GM18505 (cell line): ENCODE data around the gene USP17L27.
"Not testable (repeated sequence)": the region's sequence is repeated elsewhere in the genome, so short reads cannot be mapped to it uniquely, and the experiment has no call there.

Experiments
- ATAC-seq: cut with Tn5 transposase; IDR thresholded peaks from one replicate; pipeline ENCODE4 v1.9.1; 2021; ENCODE audit not compliant: unreplicated experiment
- POLR2A ChIP-seq: IDR thresholded peaks from 4 replicates; pipeline ENCODE4 v1.6.1; 2011; ENCODE audit warnings: borderline replicate concordance; ENCODE audit not compliant: insufficient read depth, insufficient read length; ENCODE audit errors: extremely low read depth

The USP17L27 gene

GRCh38 chr4:9343848-9344247, at the start of gene USP17L27:
Gene USP17L27, plus strand, starts transcription at chr4:9344148. Its CDS starts 0 bp downstream, at chr4:9344148.
- not testable (repeated sequence) for ATAC-seq

DNA sequence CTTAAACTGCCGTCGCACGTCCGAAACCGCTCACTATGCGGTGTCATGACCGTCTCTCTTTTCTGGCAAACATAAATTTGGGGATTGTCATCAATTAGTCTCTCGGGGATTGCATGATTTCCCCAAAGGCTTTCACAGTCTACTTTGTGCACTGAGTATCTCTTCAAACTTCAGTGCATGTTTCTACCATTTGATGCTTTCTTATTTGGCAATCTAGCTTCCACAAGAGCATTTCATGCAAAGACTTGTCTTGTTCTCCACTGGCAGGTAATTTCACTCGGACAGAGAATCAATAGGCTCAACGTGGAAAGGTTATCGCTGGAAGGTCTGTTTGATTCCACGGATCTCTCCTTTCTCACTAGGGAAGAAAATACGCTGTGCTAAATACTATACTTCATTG, 19.8 kb upstream of the USP17L27 start:
- not testable (repeated sequence) for ATAC-seq

DNA sequence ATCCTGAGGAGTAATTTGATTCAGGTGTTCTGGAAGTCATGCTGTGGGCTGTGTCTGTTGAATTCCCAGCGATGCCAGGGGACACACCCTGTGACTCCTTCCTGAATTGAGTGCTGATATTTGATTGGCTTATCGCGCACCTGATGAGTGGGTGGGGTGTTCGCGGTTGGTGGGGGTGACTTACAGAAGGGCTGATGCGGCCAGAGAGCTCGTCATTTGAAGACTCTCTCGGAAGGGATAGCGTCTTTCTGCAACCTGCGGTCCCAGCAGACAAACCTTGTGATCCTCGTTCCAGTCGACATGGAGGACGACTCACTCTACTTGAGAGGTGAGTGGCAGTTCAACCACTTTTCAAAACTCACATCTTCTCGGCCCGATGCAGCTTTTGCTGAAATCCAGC, 19.1 kb upstream of the USP17L27 start, which contains the start of gene USP17L24:
Gene USP17L24 (plus strand): TSS at position 301 of the 400 bp plus-strand sequence. CDS start 0 bp downstream, at position 301.
- not testable (repeated sequence) for ATAC-seq

DNA sequence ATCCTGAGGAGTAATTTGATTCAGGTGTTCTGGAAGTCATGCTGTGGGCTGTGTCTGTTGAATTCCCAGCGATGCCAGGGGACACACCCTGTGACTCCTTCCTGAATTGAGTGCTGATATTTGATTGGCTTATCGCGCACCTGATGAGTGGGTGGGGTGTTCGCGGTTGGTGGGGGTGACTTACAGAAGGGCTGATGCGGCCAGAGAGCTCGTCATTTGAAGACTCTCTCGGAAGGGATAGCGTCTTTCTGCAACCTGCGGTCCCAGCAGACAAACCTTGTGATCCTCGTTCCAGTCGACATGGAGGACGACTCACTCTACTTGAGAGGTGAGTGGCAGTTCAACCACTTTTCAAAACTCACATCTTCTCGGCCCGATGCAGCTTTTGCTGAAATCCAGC, 14.3 kb upstream of the USP17L27 start, which contains the start of gene USP17L25:
Gene USP17L25 (plus strand): TSS at position 301 of the 400 bp plus-strand sequence. CDS start 0 bp downstream, at position 301.
- not testable (repeated sequence) for ATAC-seq

DNA sequence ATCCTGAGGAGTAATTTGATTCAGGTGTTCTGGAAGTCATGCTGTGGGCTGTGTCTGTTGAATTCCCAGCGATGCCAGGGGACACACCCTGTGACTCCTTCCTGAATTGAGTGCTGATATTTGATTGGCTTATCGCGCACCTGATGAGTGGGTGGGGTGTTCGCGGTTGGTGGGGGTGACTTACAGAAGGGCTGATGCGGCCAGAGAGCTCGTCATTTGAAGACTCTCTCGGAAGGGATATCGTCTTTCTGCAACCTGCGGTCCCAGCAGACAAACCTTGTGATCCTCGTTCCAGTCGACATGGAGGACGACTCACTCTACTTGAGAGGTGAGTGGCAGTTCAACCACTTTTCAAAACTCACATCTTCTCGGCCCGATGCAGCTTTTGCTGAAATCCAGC, 9.6 kb upstream of the USP17L27 start, which contains the start of gene USP17L26:
Gene USP17L26 (plus strand): TSS at position 301 of the 400 bp plus-strand sequence. CDS start 0 bp downstream, at position 301.
- not testable (repeated sequence) for ATAC-seq

- not testable (repeated sequence) for ATAC-seq
These were observed 4.8 kb upstream of the USP17L27 start, which contains the start of gene USP17L5 for GRCh38 chr4:9339103-9339502. Gene USP17L5, plus strand, starts transcription at chr4:9339403. Its CDS starts 0 bp downstream, at chr4:9339403.

- ATAC-seq: not testable (repeated sequence)
These were observed 4.6 kb downstream of the USP17L27 start, which contains the start of gene USP17L28 for GRCh38 chr4:9348593-9348992. Gene USP17L28, plus strand, starts transcription at chr4:9348893. Its CDS starts 0 bp downstream, at chr4:9348893.

DNA sequence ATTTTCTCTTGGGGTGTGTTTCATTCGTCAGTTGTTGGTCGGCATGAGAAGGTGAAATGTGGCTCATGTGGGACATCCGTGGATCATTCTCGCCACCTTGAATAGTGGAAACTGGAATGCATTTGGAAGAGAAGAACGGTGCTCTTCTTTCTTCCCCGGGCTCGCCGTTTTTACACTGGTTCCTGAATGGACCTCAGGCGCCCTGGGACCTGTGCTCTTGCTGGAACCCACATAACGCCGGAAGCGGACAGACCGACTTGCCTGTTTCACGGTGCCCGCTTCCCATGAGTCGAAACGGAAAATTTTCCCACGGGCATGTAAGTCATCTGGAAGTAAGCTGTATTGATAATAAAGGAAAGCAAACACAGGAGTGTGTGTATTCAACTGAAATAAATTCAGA, 6.9 kb downstream of the USP17L27 start:
- ATAC-seq: not testable (repeated sequence)

- not testable (repeated sequence) for ATAC-seq
These were observed 9.4 kb downstream of the USP17L27 start, which contains the start of gene USP17L29 for GRCh38 chr4:9353338-9353737. Gene USP17L29, plus strand, starts transcription at chr4:9353638. Its CDS starts 0 bp downstream, at chr4:9353638.

GRCh38 chr4:9362829-9363228, 18.9 kb downstream of the USP17L27 start, which contains the start of gene USP17L30:
Gene USP17L30, plus strand, starts transcription at chr4:9363129. Its CDS starts 0 bp downstream, at chr4:9363129.
- not testable (repeated sequence) for ATAC-seq

DNA sequence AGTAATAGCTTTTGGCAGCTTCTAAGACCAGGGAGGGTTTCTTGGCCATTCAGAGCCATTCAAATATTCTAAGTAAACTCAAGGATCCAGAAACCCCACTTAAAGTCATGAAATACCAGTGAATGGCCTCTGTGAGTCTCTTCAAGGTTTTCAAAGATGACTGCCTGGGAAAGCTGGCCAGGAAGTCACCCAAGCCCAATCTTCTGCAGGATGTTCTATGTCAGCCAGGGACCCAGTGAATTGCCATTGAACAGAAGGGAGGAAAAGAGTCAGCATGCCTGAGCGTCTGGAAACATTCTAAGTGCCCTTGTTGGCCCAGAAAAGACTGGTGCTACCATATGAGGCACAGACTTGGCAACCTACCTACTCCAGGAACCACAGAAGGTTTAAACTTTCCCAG, 35.9 kb downstream of the USP17L27 start:
- ATAC-seq: not testable (repeated sequence)

- not testable (repeated sequence) for ATAC-seq
These were observed 37.1 kb downstream of the USP17L27 start for GRCh38 chr4:9381012-9381534.

DNA sequence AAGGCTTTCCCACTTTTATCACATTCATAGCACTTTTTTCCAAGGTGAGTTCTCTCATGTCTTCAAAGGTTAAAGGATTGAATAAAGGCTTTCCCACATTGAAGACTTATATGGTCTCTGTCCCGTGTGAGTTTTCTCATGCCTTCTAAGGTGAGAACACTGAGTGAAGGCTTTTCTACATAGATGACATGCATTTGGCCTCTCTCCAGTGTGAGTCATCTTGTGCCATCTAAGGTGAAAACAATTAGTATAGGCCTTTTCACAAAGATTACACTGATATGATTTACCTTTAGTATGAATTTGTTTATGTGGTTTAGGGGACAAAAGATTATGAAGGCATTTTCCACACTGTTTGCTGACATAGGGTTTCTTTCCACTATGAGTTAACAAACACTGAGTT, 40.2 kb downstream of the USP17L27 start:
- TF ChIP-seq POLR2A: no peak
- ATAC-seq: no peak

- ATAC-seq: not testable (repeated sequence)
These were observed 45.1 kb downstream of the USP17L27 start for GRCh38 chr4:9389001-9389400.
